Islet precursor cell (in vitro differentiated cells): ENCODE data around the gene RHOU.
"Not testable (repeated sequence)": the region's sequence is repeated elsewhere in the genome, so short reads cannot be mapped to it uniquely, and the experiment has no call there.

Experiments
- DNase-seq: peaks from one replicate; pipeline ENCODE4 v3.0.0-alpha.2; 2018

Gene RHOU

GRCh38 chr1:228765168-228765946, 30.1 kb downstream of the RHOU start:
- DNase-seq, result no peak

DNA sequence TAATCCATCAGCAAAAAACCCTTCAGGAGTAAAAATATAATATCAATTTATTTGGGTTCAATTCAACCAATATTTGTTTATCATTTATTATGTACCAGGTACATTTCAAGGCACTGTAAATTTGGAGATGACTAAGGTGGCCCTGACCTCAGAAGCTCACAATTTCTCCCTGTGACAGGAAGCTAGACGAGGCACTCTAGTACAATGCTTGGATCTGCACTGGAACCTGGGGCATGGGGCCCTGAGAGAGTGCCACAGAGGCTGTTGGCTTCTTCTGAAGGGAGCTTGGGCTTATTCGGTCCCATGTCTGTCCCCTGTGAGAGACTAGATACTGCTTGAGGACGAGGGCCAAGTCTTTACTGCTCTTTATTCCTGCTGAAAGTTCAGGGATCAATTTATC, 31.5 kb downstream of the RHOU start:
- DNase-seq, result no peak

GRCh38 chr1:228767636-228768354, 32.5 kb downstream of the RHOU start:
- no peak for DNase-seq

DNA sequence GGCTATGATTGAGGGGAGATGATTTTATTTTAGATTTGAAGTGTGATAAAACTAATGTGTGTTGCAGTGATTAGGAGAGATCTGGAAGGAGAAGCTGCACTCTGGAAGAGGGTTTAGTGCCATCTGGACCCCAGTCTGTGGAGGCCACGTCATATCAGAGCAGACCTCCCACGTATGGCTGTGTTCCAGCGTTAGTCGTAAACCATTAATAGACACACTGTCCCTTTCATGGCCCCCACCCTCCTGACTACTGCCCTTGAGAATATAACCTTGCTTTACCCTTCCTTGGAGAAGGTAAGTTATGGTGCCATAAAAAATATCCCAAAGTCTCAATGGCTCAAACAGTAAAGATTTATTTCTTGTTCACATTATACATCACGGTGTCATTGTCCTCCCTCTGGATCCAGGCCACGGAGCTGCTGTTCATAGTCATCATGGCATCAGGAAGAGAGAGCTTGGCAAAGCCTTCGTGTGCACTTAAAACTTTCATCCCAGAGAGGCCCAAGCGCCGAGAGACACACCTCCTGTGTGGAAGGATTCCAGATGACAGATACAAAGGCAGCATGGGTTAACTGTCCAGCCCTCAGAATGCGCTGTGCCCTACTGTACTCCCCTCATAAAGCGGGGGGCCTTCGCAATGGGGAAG, 33.2 kb downstream of the RHOU start:
- DNase-seq, result no peak

DNA sequence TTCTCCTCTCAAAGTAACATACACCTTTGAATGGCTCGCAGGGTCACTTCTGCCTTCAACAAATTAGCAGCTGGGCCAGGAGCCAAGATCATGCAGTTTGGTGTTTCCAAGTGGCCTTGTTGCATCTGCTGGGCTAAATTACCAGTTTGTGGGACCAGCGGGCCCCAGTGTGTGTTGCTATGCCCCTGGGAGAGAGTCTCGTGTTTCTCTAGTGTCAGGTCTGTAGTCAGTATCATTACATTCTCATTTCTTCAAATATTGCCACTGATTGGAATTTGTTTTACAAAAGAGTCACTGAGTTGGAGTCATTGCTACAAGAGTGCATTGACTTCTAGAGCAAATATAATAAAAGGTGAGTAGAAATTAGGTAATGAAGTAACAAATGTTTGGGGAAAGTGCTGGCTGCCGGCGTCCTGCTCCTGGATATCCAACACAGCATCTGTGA, 35.5 kb downstream of the RHOU start:
- no peak for DNase-seq

- DNase-seq, result no peak
Measured at GRCh38 chr1:228772516-228773212, 37.4 kb downstream of the RHOU start.

DNA sequence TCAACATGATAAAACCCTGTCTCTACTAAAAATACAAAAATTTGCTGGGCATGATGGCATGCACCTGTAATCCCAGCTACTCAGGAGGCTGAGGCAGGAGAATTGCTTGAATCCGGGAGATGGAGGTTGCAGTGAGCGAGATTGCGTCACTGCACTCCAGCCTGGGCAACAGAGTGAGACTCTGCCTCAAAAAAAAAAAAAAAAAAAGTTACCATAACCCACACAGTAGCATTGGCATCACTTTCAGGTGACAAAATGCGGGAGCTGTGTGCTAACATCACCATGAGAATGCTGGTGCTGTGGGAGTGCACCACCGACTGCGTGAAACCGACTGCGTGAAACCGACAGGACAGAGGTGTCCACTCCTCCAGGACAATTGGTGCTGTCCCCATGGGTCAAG, 40.7 kb downstream of the RHOU start:
- not testable (repeated sequence) for DNase-seq

GRCh38 chr1:228776449-228776848, 41.2 kb downstream of the RHOU start:
- no peak for DNase-seq

- DNase-seq, result no peak
Measured at GRCh38 chr1:228777236-228777635, 42.0 kb downstream of the RHOU start.

GRCh38 chr1:228778026-228778425, 42.7 kb downstream of the RHOU start:
- no peak for DNase-seq

DNA sequence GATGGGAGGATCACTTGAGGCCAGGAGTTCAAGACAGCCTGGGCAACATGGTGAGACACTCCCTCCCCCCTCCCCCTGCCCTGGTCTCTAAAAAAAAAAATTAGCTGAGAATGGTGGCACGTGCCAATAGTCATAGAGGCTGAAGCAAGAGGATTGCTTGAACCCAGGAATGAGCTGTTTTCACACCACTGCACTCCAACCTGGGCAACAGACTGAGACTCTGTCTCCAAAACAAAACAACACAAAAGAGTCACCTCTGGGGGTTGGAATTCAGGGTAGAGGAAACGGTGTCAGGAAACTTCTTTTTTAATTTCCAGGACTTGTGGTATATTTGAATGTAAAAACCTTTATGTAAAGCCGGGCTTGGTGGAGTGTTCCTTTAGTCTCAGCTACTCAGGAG, 43.2 kb downstream of the RHOU start:
- DNase-seq, result no peak

GRCh38 chr1:228778961-228779360, 43.7 kb downstream of the RHOU start:
- no peak for DNase-seq

DNA sequence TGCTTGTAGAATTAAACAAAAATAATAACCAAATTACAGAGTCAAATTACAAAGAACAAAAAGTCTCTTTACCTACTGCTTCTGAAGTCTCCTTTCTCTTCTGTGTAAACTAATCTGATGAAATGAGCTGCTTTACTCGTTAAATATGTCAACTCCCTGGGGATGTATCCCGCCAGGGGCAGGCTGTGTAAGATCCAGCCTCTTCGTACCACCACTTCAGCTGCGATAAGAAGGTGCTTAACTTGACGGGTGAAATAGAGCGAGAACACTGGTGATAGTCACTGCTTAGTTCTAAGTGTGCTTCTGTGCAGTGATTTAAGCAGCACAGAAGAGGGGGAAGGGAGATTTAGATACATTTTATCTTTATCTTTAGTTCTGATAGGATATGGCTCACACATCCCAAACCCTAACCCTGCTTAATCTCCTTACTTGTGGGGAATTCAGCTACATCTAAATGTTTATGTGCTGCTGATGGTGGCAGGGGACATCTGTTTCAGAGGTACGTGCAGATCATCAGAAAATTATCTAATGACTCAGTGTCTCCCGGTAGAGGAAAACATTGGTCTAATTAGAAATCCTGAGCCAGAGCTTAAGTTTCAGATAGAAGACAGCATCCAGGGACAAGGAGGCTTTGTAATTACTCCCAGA, 46.0 kb downstream of the RHOU start:
- no peak for DNase-seq

- no peak for DNase-seq
Measured at GRCh38 chr1:228781809-228782661, 46.8 kb downstream of the RHOU start.

DNA sequence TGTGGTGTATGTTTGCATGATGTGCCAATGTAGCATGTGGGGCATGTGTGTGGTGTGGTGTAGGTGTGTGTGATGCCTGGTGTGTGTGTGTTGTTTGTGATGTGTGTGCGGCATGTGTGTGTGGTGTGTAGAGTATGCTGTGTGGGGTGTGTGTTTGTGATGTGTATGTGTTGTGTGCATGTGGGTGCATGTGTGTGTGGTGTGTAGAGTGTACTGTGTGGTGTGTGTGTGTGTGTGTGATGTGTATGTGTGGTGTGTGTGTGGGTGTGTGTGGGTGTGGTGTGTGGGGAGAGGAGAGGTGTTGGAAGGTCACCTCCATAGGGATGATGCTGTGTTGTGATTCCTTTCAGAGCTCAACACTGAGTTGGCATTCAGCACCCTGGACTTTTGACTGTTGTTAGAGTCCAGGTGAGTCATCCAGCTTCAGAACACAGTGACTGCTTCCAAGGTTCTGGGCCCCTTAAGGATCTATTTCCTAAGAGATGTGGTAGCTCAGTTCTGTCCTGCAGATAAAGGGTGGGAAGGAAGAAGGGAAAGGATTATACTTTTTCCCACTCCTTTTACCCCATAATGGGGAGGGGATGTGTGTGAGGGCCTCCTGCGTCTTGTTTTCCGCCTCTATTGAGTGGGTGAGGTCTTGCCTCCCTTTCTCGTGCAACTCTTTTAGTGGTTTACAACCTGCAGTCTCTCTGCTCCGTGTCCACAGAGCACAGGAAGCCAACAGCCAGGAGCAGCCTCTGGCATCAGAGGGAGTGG, 47.6 kb downstream of the RHOU start:
- DNase-seq, result no peak

- no peak for DNase-seq
Measured at GRCh38 chr1:228783418-228784040, 48.2 kb downstream of the RHOU start.

GRCh38 chr1:228784181-228784580, 48.9 kb downstream of the RHOU start:
- DNase-seq, result no peak

DNA sequence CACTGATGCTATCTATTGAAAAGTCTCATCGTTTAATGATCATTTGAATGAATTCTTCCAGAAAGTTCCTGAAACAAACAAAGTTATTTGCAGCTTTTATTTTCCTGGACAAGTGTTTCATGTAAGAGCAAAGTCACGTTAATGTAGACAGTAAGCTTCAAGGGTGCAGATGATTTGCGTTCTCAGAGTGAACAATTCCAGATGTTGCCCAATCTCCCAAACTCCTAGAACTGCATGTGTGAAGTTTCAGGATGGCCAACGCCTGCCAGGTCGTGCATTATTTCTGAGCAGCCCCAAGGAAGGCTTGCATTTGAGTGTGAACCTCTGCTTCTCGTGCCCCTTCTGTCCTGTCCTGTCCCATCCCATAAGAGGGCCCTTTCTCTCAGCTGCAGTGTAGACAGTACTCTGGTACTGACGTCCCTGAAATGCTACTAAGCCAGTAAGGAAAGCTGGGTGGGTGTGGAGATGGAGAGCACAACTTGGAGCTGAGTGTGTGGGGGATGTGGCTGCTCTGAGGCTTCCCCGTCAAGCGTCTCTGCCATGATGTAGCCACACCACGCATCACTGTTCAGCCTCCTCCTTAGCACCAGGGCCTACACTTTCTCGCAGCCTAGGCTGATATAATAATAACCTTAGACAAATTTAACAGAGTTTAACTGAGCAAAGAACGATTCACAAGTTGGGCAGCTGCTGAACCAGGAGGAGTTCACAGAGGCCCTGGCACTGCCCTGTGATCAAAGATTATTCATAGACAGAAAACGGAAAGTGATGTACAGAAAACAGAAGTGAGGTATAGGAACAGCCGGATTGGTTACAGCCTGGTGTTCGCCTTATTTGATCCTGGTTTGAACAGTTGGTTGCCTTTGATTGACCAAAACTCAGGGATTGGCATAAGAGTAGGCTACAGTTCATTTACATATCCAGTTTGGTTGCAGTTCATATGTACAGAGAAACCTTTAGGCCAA, 50.4 kb downstream of the RHOU start:
- no peak for DNase-seq
